ENCODE measurements around the gene STK17B. TPM values are rescaled to one million over a fixed set of nuclear protein-coding genes. Genes with fewer than 3 reads are reported as not detected.
A peak's percentile ranks its signal among the peaks of the same experiment; 100 is the strongest.

The STK17B gene
- total and polyA plus RNA-seq, 9 of the 15 experiments (the other 6 are each of a cell fraction or from before 2014, with no cell fraction given), result 2.3 to 17.7 (median 8.5) TPM

DNA sequence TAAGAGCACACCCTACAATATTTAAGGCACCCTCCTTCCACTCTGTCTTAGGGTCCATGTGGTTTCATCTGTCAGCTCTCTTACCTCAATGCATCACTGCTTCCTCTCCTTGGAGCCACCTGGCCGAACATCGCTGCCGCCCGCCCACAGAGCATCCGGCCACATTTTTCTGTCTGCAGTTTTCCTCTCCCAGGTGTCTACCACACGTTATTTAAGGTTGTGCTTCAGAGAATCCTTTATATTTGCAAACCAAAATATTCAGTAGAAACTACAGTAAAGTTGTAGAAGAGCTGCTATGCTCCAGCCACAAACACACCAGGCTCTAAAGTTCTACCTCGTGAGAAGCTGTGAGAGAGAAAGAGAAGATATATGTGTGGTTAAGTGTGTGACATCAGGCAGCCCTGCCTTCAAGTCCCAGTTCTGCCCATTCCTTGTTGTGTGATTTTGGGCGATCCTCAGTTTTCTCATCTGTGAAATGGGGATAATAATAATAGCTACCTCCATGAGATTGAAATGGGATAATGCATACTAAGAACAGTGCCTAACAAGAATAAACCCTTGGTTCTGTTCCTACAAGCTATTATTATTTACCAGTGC is 4.9 kb upstream of the STK17B start:
- no peaks in the 10 kb centered on the region for H3K36me3 ChIP-seq (ENCODE audit: control insufficient read depth, insufficient read depth, low read length)
- in situ Hi-C loops (cut with MboI) (no loop called here), intact Hi-C loops (cut with micrococcal nuclease) (no loop called here)
- BruUV-seq (replicated peaks), result no TSS peak
- no peaks in the 10 kb centered on the region for H4K20me1 ChIP-seq (replicated peaks; ENCODE audit: control insufficient read depth, insufficient read depth, low read length)
- ATAC-seq, result no peak
- H3K9me1 ChIP-seq (ENCODE audit: control insufficient read depth, insufficient read depth, low read length), result no peaks in the 10 kb centered on the region
- H3K4me2 ChIP-seq (ENCODE audit: insufficient read depth, low read length), result 0 out of 2 replicates have a peak overlapping the region, but pooled peaks have one; percentile 23
- no peak overlapping the region for H3K27ac ChIP-seq (ENCODE audit: extremely low read depth, low read depth, low read length)
- 71% methylated on average over 8 of the region's 8 CpGs for WGBS (ENCODE audit: insufficient coverage, low coverage, missing lambda C conversion rate)
- ChIA-PET CTCF (ENCODE audit: low intra/inter-chr PET ratio) (no interaction called here), POLR2A (no interaction called here)
- peaks cover 5 to 38% of the 10 kb centered on the region in 2 experiments; a peak in 3 of 5 replicates for H3K4me1 ChIP-seq (replicated peaks in 1 of 2; ENCODE audit: control insufficient read depth in 2 of 2, insufficient read depth in 2 of 2, low read length in 2 of 2)
- no peak overlapping the region for H2AFZ ChIP-seq (ENCODE audit: low read depth, low read length)
- TF ChIP-seq KDM1A (IDR thresholded peaks at IDR 0.05), result peak; percentile 57 to 83
- TF ChIP-seq CBX3 (IDR thresholded peaks at IDR 0.05; ENCODE audit: borderline replicate concordance in 1 of 2, low read length in 2 of 2), result peak in 1 of 2 experiments; percentile 65; a peak in 1 of 3 replicates
- TF ChIP-seq GATAD2B (IDR thresholded peaks at IDR 0.05; ENCODE audit: borderline replicate concordance), result no peak
- TF ChIP-seq, protein P1, sequence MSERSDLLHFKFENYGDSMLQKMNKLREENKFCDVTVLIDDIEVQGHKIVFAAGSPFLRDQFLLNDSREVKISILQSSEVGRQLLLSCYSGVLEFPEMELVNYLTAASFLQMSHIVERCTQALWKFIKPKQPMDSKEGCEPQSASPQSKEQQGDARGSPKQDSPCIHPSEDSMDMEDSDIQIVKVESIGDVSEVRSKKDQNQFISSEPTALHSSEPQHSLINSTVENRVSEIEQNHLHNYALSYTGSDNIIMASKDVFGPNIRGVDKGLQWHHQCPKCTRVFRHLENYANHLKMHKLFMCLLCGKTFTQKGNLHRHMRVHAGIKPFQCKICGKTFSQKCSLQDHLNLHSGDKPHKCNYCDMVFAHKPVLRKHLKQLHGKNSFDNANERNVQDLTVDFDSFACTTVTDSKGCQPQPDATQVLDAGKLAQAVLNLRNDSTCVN (CRISPR knock-in tag; IDR thresholded peaks at IDR 0.05), result no peak
- peak; percentile 90 for TF ChIP-seq CHD4 (IDR thresholded peaks at IDR 0.05; ENCODE audit: insufficient read depth, insufficient replicate concordance, low read depth, low read length, poor library complexity, severe bottlenecking)
- peak; percentile 96 for TF ChIP-seq BCOR (IDR thresholded peaks at IDR 0.05)
- TF ChIP-seq HDAC2 (IDR thresholded peaks at IDR 0.05), result peak; percentile 71; the same call in 1 of the 2 replicates
- peak; percentile 70; the same call in 1 of the 2 replicates for TF ChIP-seq SMARCA5 (IDR thresholded peaks at IDR 0.05)
- peak; percentile 24 for TF ChIP-seq PHF20 (IDR thresholded peaks at IDR 0.05; ENCODE audit: partially characterized antibody)
- TF ChIP-seq RCOR1 (IDR thresholded peaks at IDR 0.05; ENCODE audit: borderline replicate concordance in 1 of 2, low read depth in 2 of 2, low read length in 2 of 2), result peak; percentile 51 to 57; a peak in 2 of 4 replicates
- TF ChIP-seq RBM25 (IDR thresholded peaks at IDR 0.05; ENCODE audit: low read depth, low read length, severe bottlenecking), result peak; percentile 94
- no peak for TF ChIP-seq ASH1L (IDR thresholded peaks at IDR 0.05; ENCODE audit: borderline replicate concordance, low read depth, partially characterized antibody)
- TF ChIP-seq ADNP (tag; IDR thresholded peaks at IDR 0.05), result peak; percentile 96
- TF ChIP-seq PHF21A (IDR thresholded peaks at IDR 0.05; ENCODE audit: borderline replicate concordance, low read depth), result no peak
- no peaks in the 10 kb centered on the region for H3K9me3 ChIP-seq (replicated peaks; ENCODE audit: control insufficient read depth, insufficient read depth, low read depth, low read length)
- H3K9ac ChIP-seq (ENCODE audit: insufficient read depth in 1 of 2, low read depth in 2 of 2, low read length in 2 of 2), result no peak overlapping the region
- H3K4me3 ChIP-seq, result no peak overlapping the region
- H3K79me2 ChIP-seq (ENCODE audit: control insufficient read depth, insufficient read depth, low read length), result no peaks in the 10 kb centered on the region; the same call in 2 of the 3 replicates
- no peak for DNase-seq (ENCODE audit: extremely low read depth in 1 of 4, low spot score in 3 of 4)
- no peak for FAIRE-seq
- H3K27me3 ChIP-seq (ENCODE audit: control insufficient read depth in 2 of 2, insufficient read depth in 2 of 2, low read length in 2 of 2), result no peaks in the 10 kb centered on the region
